Kidney tubule cell (primary cell): ENCODE data around the gene CENPX.

Experiments used
- DNase-seq: peaks from one replicate; pipeline ENCODE4 v3.0.0-alpha.2; 2018; ENCODE audit warnings: low spot score

CENPX gene

GRCh38 chr17:82022310-82022980, at the start of gene CENPX:
Gene CENPX (minus strand): TSS chr17:82022878. CDS start chr17:82022861, 17 bp downstream.
- DNase-seq: no peak

- no peak for DNase-seq
Measured at GRCh38 chr17:82070611-82071010, 47.9 kb upstream of the CENPX start.

- peak; percentile 59 for DNase-seq
Measured at GRCh38 chr17:82065638-82066303, 43.1 kb upstream of the CENPX start, which contains the start of gene DUS1L. Gene DUS1L (minus strand): TSS chr17:82065804. CDS start chr17:82065059, 745 bp downstream.

- no peak for DNase-seq
Measured at GRCh38 chr17:82065193-82065637, 42.5 kb upstream of the CENPX start.

- DNase-seq: peak; percentile 77
Measured at GRCh38 chr17:82064433-82065192, 41.9 kb upstream of the CENPX start.

GRCh38 chr17:82063424-82064415, 41.0 kb upstream of the CENPX start:
- DNase-seq: no peak

GRCh38 chr17:82062984-82063368, 40.3 kb upstream of the CENPX start:
- DNase-seq: no peak

GRCh38 chr17:82062076-82062983, 39.7 kb upstream of the CENPX start:
- DNase-seq: no peak

GRCh38 chr17:82061047-82061925, 38.6 kb upstream of the CENPX start:
- DNase-seq: no peak

GRCh38 chr17:82060614-82061013, 37.9 kb upstream of the CENPX start:
- DNase-seq: no peak

- no peak for DNase-seq
Measured at GRCh38 chr17:82060001-82060380, 37.3 kb upstream of the CENPX start.

- DNase-seq: no peak
Measured at GRCh38 chr17:82059272-82060000, 36.8 kb upstream of the CENPX start.

GRCh38 chr17:82058855-82059249, 36.2 kb upstream of the CENPX start:
- no peak for DNase-seq

- no peak for DNase-seq
Measured at GRCh38 chr17:82058230-82058854, 35.7 kb upstream of the CENPX start.

- no peak for DNase-seq
Measured at GRCh38 chr17:82056729-82057621, 34.3 kb upstream of the CENPX start.

- no peak for DNase-seq
Measured at GRCh38 chr17:82055965-82056728, 33.5 kb upstream of the CENPX start.
